Posterior vena cava (tissue), 2 donors: ENCODE measurements around the gene GPD1. TPM values are rescaled to one million over a fixed set of nuclear protein-coding genes. Genes with fewer than 3 reads are reported as not detected.

Experiments used
- DNase-seq: peaks from one replicate; pipeline ENCODE4 v3.0.0-alpha.2; 2020; ENCODE audit warnings: low spot score
- intact Hi-C, 2 donors: fragments of 100-400 bp; cut with DNase I; formaldehyde crosslinking; loops; one replicate each; pipeline versions ENCODE4 v1.14.1 to v1.14.2; 2022 to 2023
- total RNA-seq, 2 donors: library from RNA; stranded (reverse); fragmentation: NEBNext Ultra II Directional; extraction: Animal tissue kit (Norgen Biotek cat#: 25700); gene quantifications; one replicate each; pipeline ENCODE4 v1.2.1, GENCODE V29; 2021
- donor health status: DM: yes; HTN: yes; CAD: no.
- donor health status: DM: yes; HTN: yes; CAD: no.

GPD1 gene
- total RNA-seq, 2 donors from 2014 or later = 1.5 to 4.5 TPM

DNA sequence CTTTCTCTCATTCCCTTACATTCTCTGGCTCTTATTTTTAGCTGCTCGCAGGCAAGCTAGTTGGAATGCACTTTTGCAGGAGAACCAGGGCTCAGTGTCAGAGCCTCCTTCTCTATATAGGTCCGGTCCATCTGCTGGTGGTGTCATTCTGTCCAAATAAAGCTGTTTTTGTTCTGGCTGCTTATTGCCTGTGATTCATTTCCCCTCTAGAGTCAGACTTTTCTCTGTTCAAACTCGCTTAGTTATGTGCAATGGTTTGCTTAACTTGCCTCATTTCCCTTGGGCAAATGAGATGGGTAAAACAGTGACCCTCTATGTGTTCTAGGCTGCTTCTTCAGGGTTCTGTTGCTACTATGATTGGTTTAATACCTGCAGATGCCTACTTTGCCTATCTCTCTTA lies 15.8 kb upstream of the GPD1 start:
- no peak for DNase-seq

GRCh38 chr12:50088577-50089335 lies 15.1 kb upstream of the GPD1 start:
- intact Hi-C loops = loop anchor here (5.0 kb wide), 2 partner anchors 84 to 89 kb away; no protein-coding TSS in a partner anchor
- no peak for DNase-seq

More for the DNA sequence above, 15.8 kb upstream of the GPD1 start:
- intact Hi-C loops = loop anchor here (5.0 kb wide), 2 partner anchors 84 to 89 kb away; no protein-coding TSS in a partner anchor

GRCh38 chr12:50089730-50090129 lies 14.1 kb upstream of the GPD1 start:
- peak; percentile 69 for DNase-seq
- intact Hi-C loops = loop anchor here (5.0 kb wide), 2 partner anchors 83 to 88 kb away; no protein-coding TSS in a partner anchor

DNA sequence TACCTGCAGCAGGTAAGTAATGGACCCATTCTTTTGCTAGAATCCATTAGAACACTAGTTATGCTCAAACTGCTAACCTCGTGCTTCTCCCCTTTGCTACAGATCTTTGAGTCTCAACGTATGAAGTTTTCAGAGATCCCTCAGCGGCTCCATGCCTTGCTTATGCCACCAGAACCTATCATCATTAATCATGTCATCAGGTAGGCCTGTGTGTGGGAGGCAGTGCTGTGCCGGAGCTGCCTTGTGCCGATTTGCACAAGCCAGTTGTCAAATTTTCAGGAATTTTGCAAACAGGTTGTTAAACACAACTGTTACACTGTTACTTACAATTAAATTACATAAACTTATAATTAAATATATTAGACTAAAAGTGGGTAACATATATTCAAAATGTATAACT lies 13.4 kb upstream of the GPD1 start:
- DNase-seq = no peak
- intact Hi-C loops = no loop called here

DNA sequence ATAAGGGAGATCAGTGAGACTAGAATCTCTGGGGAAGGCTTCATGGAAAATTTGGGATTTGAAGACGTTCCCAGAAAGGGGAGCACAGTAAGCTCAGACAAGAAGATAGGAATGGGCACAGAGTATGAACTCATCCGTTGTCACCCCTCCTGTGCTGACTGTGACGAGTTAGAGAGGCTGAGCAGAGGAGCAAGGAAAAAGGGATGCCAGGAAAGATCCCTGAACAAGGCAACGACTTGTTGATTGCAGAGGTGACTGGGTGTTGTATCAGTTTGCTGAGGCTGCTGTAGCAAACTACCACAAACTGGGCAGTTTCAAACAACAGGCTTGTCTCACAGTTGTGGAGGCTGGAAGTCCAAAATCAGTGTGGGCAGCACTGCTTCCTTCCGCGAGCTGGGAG lies 5.9 kb upstream of the GPD1 start:
- DNase-seq = peak; percentile 59
- intact Hi-C loops = no loop called here

GRCh38 chr12:50099302-50100008 lies 4.4 kb upstream of the GPD1 start:
- intact Hi-C loops = no loop called here
- peak; percentile 67 for DNase-seq

- intact Hi-C loops = no loop called here
- DNase-seq = no peak
These were observed 3.2 kb upstream of the GPD1 start for GRCh38 chr12:50100561-50100960.

GRCh38 chr12:50101663-50102062 lies 2.1 kb upstream of the GPD1 start:
- intact Hi-C loops = no loop called here
- peak; percentile 10 for DNase-seq

GRCh38 chr12:50102131-50102531 lies 1.7 kb upstream of the GPD1 start:
- intact Hi-C loops = no loop called here
- no peak for DNase-seq

DNA sequence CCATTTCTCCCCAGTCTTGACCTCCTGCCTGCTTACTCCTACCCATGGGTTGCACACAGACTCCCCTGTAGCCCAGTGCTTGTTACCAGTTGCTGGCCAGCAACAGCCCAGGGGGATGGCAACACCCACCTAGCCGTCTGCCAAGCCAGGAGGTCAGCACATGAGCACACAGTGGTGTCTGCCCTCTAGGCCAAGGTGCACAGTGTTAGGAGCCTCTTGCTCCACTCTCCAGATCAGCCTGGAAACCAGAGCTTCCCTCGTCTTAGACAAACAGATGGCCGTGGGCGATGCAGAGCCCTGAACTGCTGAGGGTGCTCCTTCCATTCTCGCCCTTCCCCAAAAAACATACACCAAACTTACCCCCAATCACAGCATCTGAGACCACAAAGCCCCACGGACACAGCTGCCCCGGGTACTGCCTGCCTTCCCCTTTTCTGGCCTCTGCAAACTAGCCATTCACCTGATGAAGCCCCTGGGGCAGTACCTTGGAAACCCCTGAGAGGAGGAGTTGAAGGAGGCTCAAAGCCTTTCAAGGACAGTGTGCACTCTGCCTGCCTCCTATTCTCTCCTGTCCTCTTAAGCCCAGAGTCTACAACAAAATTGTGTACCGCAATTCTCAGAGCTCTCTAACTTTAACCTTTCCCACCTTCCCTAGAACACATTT lies 1.0 kb upstream of the GPD1 start:
- intact Hi-C loops = no loop called here
- peak; percentile 47 for DNase-seq

DNA sequence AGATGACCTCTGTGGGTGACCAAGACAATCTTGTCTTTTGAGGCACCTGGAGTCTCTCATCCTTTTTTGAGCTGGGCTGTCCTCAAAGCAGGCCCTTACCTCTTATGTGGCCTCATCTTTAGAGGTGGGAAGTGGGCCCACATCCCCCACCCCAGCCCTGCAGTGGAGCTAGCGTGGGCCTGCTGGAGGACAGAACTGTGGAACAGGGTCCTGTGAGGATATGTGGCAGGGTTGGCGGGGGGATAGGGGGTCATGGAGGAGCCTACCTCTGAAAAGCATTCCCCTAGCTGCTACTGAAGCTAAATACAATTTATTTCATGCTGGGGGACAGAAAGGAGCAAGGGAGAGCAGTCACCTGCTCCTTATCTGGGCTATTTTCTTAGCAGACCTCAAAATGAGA lies 457 bp upstream of the GPD1 start:
- DNase-seq = peak; percentile 52
- intact Hi-C loops = no loop called here

GRCh38 chr12:50104417-50105366 lies 884 bp downstream of the GPD1 start:
- DNase-seq = peak; percentile 78
- intact Hi-C loops = no loop called here

DNA sequence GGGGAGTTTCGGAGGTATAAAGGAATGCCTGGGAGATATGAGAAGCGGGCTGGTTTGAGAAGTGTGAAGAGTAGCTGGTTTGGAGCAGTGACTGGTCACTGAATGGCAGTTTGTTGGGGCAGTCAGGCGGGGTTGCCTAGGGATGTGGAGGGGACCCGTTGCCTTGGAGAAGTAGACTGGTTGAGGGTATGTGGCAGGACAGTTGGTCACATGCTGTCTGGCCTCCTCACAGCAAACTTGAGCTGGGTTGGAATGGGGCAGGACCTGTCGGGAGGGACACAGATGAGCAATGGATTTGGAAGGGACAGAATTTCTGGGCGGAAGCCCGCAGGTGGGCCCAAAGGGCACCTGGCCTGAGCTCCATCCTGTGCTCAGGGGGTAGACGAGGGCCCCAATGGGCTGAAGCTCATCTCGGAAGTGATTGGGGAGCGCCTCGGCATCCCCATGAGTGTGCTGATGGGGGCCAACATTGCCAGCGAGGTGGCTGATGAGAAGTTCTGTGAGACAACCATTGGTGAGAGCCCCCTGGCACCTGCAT lies 2.2 kb downstream of the GPD1 start:
- peak; percentile 63 for DNase-seq
- intact Hi-C loops = no loop called here

- intact Hi-C loops = no loop called here
- DNase-seq = peak; percentile 59
These were observed 3.1 kb downstream of the GPD1 start for GRCh38 chr12:50106907-50107306.

DNA sequence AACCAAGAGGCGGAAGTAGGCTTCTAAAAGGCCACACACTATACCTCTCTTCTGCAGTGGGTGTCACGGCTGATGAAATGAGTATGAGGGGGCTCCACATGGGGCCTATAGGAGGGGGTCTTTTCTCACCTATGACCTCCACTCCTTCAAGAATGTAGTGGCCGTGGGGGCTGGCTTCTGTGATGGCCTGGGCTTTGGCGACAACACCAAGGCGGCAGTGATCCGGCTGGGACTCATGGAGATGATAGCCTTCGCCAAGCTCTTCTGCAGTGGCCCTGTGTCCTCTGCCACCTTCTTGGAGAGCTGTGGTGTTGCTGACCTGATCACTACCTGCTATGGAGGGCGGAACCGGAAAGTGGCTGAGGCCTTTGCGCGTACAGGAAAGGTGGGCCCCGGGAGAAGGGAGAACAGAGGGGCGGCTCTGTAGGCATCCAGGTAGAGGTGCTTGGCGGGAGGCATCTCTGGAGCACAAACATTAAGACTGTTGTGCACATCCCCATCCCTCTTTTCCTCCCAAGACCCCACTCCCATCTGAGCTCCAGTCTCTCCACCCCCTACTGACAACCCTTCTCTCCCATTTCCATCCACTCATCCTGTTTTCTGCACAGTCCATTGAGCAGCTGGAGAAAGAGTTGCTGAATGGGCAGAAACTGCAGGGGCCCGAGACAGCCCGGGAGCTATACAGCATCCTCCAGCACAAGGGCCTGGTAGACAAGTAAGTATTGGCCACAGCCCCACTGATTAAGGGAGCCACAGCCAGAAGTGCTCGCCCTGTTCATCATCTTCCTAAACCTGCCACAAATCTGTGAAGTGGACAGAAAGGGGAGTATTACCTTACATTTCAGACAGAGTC lies 3.8 kb downstream of the GPD1 start:
- peak; percentile 67 for DNase-seq
- intact Hi-C loops = no loop called here

DNA sequence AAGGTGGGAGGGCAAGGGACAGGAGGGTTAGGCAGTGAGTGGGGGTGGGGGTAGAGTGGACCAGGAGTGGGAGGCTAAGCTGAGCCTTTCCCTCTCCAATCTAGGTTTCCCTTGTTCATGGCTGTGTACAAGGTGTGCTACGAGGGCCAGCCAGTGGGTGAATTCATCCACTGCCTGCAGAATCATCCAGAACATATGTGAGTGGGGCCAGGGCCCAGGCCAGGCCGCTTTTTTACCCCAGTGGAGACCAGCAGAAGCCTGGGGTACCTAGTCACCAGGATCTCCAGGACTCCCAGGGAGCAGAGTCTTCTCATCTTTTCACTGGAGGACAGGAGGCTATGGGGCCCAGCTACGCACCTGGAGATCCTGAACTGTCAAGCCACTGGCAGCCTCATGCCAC lies 5.5 kb downstream of the GPD1 start:
- peak; percentile 66 for DNase-seq
- intact Hi-C loops = no loop called here

GRCh38 chr12:50110127-50110761 lies 6.4 kb downstream of the GPD1 start:
- intact Hi-C loops = no loop called here
- DNase-seq = peak; percentile 78
